NCI-H146 treated with DMSO at 0.1 percent for 48 hours (cell line): ENCODE data around the gene KCNQ5.
"Not testable (repeated sequence)": the region's sequence is repeated elsewhere in the genome, so short reads cannot be mapped to it uniquely, and the experiment has no call there.

Experiments
- DNase-seq: peaks from one replicate; lab custom pipeline; 2025; ENCODE audit not compliant: unreplicated experiment; lab: John Stamatoyannopoulos, UW

The KCNQ5 gene

DNA sequence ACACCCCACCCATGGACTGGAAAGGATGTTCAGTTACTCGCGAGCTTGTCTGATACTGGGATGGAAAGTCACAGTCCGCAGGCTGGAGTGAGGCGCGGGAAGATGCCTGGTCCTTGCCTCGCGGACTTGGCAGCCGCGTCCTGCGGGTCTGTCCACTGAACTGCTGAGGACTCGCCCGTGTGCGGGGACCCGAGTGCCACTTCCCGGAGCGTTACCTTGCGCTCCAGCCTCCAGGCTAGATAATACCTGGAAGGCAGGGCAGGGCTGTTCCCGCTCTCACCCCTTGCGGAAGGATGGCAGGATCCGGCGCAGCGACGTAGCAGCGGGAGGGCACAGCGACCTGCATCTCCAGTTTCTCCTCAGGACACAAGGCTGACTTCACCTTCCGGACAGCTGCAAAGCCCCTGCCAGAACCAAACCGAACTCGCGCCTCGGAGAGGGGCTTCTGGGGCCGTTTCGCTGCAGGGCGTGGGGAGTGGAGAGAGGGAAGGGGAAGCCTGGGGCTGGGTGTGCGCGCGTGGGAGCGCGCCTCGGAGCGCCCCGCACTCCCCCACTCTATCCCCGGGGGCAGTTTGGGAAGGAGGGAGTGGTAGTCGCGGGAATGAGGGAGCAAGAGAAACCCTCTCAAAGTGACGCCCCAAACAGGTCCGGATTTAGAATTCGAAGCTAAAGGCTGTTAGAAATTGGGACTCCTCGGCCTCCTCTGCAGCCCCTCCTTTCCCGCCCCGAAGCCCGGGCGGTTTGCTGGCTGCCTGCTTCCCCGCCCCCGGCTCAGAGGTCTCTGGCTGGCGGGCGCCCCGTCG is at the start of gene KCNQ5:
Gene KCNQ5, plus strand, starts transcription at position 774 of the 803 bp plus-strand sequence.
- no peak for DNase-seq

DNA sequence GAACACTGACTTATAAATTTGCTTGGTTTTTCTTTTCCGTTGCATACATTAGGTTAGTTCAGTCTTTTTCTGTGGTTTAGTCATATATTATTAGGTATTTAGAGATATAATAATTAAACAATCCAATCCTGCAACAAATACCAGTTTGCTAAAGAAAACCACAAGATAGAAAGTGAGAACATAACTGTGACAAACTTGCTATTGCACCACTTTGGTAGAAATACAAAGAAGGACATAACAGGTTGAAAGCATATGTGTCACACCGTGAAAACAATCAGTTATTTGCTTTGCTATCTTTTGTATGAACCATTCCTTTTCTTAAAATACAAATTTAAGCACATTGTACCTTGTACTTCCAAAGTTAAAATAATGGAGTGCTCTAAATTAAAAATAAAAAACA is 42.0 kb upstream of the KCNQ5 start:
- DNase-seq, result no peak

DNA sequence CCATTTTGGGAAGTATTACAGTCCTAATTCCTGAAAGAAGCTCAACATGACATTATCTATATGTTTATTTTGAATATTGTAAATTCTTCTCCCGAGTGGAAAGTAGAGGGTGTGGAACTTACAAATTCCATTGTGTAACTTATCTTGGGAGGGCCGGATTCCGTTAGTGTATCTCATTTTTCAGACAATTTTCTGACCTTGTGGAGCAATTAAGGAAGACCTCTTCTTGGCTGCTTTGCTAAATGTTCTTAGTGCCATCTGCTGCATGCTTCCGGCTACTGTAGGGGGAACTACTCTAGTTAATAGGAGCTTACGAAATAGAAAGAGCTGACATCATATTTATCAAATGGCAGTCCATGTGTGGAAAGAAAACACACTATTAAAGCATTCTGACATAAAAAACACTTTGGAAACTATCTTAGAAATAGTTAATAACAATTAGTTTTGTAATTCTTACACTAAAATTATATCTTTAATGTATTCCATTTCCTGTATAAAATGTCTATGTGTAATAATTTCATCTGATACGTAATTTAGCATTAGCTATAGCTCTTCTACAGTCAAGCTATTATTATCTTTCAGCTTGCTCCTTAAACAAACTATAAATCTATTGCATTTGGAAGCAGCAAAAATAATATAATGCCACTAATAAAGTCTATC is 41.5 kb upstream of the KCNQ5 start:
- DNase-seq, result no peak

DNA sequence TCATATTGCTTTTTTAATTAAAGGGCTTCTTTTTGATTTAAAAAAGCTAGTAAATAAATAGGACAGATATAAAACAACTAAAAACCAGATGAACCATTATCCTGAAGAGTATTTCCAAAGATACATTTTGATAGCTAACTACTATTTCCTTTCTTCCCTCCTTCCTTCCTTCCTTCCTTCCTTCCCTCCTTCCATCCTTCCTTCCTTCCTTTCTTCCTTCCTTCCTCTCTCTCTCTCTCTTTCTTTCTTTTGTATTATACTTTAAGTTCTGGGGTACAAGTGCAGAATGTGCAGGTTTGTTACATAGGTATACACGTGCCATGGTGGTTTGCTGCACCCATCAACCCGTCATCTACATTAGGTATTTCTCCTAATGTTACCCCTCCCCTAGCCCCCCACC is 40.9 kb upstream of the KCNQ5 start:
- DNase-seq, result not testable (repeated sequence)

DNA sequence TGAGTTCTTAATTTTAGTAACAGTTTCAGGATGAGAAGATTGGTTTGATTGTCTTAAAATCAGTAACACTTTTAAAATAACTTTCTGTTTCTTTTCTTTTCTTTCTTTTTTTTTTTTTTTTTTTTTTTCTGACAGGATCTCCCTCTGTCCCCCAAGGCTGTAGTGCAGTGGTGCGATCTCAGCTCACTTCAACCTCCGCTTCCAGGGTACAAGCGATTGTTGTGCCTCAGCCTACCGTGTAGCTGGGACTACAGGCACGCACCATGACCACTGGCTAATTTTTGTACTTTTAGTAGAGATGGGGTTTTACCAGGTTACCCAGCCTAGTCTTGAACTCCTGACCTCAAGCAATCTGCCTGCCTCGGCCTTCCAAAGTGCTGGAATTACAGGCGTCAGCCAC is 33.7 kb upstream of the KCNQ5 start:
- no peak for DNase-seq

DNA sequence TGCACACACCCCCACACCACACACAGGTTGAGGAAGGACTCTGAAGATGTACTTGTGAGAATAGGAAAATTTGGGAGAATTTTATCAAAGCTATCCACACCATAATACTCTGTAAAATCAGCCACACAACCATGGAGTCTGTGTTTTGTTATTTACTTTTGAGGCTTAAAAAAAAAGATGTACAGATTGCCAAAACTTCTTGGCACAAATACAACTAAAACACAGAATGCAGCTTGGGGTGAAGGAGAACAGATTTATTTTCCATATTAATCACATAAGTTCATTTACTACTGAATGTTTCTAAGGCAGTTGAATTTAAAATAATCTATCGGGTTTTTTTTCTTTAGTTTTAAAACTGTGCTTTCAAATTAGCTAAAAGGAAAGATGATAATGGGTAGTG is 32.8 kb upstream of the KCNQ5 start:
- DNase-seq, result no peak

DNA sequence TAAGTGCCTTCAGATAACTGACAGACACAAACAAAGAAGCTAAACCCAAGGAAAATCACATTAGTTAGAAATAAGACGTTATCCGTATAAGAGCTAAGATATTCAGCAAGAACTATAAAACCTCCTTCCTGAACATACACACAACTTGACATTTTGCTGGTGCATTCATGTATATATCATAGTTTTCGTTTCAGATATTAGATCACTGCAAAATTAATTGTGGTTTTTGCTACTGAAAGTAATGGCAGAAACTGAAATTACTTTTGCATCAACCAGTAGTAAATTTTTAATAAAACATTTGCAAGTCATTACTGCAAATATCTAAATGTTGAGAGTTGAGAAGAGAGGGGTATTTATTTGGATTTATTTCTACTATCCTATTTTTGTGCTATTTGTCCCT is 26.1 kb upstream of the KCNQ5 start:
- DNase-seq, result no peak

DNA sequence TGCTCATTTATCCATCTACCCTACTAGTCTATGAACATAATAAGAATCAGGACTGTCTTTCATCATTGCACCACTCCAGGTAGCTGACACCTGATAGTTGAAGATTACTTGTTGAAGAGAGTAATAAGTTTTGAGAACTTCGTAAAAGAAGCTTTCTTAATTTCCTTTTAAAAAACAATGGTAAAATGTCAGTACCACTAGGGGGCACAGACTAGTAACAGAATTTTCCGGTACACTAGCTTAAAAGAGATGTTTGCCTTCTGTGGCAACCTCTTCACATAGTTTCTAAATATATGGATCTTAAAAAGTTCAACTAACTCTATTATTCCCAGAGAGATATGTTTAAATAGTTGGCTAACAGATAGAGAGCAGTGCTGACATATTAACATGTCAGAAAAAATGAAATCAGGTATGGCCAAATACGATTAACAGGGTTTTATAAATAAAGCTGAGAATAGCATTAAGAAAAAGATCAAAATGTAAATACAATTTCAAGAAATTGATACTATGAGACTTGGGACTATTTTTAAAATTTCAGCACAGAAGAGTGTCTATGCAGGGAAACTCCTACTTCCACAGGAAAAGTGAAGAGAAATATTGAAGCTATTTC is 5.4 kb upstream of the KCNQ5 start:
- no peak for DNase-seq

DNA sequence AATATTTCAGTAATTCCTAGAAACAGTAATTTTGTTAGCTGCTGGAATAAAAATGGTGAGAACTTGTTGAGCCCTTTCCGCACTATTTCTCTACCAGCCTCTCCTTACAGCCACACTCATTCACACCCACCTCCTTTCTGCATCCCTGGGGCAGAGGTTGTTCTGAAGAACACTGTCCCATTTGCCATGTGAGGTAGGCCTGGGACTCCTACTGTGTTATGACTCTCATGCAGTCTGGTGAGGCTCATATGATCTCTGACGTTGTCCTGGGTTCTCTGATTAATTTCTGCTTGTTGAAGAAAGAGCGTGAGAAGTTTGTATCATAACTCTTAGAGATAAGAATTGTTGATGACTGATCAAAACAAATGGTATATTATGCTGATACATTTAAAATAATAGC is 4.1 kb upstream of the KCNQ5 start:
- DNase-seq, result no peak

DNA sequence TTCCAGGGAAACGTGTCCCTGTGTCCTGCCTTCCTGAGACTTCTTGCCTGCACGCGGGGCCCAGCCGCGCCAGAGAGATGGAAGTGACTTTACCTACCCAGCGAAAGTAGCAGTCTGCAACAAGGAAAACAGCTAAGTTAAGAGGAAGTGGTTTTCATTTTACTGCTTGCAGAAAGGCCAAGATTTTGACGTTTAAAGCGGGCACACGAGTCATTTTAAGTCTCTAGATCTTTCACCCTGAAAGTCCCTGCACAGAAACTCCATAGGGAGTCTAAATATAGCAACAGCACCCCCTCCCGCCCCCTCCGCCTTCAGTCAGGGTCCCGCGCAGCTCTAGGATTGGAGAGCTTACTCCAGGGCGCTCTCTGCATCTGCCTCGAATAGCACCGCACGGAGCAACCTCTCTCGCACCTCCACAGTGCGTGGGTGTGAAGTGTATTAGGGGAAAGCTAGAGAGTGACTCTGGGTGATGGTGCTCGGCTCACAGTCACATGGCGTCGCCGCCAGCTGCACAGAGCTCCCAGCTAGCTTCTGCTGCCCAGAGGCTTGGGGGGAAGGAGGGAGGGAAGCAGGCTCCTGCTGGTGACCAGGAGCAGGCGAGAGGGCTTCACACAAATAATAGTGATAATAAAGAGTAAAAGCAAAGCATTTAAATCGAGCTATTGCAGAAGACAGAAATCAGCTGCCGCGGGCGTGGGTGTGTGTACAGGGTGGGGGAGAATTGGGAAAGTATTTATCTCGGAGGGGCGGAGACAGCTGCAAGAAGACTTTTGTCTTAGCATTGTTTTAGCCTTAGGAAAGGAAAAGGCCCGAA is 1.8 kb upstream of the KCNQ5 start:
- no peak for DNase-seq

DNA sequence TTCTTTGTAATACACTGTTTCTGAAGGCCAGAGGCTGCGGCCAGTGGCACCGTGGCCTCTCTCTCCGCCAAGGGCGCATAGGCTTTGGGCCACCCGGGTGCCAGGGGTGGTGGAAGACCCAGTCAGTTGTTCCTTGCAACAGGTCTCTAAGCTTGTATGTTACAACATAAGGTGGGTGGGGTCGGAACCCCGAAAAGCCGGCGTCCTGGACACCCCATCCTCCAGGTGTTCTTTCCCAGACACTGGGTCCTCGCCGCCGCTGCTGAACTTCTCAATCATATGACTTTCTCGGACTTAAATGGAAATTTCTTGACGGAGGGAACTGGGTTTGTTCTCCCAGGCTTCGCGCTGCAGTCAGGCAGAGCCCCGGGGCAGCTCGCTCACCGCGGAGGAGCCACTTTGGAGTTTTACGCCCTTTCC is 983 bp upstream of the KCNQ5 start:
- DNase-seq, result no peak

DNA sequence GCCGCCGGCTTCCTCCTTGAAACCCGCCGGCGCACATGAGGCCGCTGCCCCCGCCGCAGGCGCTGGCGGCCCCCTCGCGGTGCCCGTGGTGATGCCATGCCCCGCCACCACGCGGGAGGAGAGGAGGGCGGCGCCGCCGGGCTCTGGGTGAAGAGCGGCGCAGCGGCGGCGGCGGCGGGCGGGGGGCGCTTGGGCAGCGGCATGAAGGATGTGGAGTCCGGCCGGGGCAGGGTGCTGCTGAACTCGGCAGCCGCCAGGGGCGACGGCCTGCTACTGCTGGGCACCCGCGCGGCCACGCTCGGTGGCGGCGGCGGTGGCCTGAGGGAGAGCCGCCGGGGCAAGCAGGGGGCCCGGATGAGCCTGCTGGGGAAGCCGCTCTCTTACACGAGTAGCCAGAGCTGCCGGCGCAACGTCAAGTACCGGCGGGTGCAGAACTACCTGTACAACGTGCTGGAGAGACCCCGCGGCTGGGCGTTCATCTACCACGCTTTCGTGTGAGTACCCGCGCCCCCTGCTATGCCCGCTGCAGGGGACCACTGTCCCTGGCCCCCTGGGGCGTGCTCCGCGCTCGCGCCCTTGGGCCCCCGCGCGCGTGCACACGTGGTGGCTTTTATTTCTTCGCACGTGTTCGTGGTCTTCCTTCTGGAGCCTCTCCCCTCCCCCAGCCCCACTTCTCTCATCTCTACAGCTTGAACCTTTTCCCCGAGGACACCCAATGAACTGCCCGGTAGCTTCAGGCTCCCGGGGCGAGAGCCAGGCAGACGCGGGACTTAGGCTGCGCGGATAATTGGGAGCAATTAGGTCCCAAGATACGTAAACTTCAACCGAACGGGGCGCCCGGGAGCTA is 453 bp downstream of the KCNQ5 start:
- no peak for DNase-seq

DNA sequence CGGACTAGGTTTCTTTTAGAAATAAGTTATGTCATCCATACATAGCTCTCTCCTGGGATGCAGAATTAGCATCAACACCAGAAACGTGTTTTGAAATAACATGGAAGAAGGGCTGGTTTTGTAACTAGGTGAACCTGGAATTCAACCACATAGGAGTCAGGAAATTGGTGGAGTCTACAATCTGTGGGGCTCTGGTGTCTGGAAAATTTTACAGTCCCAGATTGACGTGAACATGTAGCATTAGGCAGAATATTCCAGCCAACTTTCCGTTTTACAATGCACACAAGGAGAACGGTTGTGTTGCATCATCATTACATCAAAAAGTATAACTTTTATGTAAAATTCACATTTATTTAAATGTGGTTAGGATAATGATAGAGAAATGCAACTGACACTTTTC is 1.9 kb downstream of the KCNQ5 start:
- DNase-seq, result no peak

DNA sequence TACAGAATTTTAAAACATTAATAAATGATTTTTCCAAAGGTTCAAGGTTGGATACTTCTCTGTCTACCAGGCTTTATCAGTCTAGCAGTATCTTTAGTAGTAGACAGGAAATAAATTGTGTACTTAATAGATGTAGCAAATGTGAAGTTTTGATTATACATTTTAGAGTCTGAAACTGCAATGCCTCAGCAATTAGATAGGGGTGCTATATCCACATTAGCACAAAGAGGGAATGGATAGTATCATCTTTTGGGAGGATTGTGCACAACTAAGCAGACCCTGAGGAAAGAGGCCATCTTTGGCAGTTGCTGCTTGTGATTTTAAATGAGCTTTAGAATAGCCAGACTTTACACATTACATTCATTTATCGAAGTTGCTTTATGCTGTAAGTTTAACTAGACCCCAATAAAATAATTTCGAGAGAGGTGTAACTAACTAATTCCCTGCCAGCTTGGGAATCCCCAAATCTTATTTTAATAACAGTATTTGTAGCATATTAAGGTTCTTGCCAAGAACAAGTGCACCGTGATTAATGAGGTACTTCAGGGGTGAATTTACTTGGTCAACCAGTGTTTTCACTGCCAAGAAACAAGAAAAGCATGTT is 2.8 kb downstream of the KCNQ5 start:
- DNase-seq, result no peak

DNA sequence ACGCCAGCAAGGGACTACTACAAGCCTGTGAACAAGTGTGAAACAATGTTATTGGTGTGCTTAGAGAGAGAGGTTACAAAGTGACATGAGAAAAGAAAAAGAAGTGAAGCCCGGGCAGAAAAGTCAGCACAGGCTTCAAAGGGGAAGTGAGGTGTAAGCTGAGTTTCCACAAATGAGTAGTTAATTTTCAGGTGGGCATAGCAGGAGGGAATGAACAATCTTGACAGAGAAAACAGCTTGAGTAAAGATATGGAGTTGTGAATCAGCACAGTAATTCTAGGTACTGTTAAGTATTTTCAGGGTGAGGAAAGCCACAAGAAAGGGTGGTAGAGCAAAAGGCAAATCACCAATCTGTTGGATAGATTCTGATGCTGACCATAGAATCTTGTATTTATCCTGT is 4.3 kb downstream of the KCNQ5 start:
- DNase-seq, result no peak

DNA sequence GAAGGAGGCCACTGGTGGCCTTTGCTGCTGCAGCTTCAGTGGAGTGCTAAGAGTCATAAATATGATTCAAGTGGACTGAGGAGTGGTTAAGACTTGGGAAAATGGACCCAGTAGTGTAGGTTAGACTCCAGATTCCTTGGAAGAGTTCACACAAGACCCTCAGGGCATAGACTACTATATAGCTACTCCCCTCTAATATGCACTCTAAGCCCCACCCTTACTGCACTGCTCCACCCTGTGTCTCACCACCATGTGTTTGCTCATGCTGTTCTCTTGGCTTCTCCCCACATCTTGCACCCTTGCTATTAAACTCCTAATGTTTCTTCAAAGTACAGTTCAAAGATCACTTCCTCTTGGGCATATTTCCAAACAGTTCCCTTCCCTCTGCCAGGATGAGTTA is 5.7 kb downstream of the KCNQ5 start:
- DNase-seq, result no peak

DNA sequence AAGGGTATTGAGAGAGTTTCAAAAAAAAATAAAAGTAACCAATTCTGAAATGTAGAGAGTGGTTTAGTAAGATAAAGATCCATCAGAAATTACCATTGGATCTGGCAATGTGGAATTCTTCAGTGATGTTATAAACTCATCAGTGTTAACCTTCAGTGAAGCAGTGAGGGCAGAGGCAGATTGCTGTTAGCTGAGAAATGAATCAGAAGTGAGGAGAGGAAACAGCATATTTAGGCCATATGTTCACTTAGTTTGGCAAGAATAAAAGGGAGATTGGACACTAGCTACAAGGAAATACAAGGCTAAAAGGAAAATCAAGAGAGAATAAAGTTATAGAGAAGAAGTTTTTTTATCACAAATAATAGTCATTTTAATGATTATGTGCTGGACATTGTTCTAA is 9.6 kb downstream of the KCNQ5 start:
- no peak for DNase-seq

DNA sequence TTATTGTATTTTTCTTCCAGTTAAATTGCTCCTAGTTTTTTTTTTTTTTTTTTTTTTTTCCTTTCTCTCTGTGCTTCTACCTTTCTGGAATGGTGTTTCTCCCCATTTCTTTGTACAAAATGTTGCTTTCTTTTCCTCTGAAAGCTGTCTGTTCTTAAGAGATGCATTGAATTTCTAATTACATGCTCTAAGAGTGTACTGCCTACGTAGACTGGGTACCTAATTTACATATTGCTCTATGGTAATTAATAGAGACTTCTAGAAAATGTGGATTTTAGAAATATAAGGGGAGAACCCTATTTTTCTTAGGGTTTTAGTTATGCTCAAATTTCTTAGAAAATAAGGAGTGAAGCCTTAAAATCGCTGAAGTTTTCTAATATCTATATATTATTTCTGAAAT is 13.8 kb downstream of the KCNQ5 start:
- no peak for DNase-seq

DNA sequence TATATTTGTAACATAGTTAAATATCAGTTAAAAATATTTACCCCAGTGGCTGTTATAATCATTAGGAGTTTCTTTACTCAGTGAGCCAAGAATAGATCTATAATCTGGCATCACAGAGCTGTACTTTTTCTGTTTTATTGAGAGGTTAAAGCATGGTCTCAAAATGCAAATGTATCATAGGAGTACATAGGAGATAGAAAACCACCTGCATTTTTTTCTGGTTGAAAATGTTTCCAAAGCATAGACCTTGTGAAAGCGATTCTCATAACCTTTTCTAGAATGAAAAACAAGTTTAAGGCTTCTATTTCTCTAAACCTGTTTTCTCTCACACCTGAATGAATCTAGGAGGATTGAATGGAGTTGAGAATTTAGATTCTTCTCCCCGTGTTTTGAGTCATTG is 14.4 kb downstream of the KCNQ5 start:
- DNase-seq, result no peak

DNA sequence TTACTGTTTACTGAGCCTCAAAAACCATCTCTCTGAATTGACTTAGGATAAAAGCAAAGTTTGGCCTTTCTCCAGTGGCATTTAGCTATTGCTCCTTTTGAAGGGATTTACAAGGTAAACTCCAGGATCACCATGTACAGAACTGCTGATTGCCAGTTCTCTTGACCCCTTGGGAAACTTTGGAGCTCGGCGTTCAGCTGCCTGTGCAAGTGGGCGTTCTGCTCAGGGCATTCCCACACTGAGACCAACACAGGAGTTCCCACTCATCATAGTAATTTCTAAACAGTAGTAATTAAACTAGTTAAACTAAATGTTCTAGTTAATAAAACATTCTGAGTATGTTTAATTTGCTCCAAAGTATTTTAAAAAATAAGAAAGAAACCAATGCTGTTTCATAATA is 14.9 kb downstream of the KCNQ5 start:
- no peak for DNase-seq
